Neural crest cell (in vitro differentiated cells): Measurements from ENCODE around the gene NUMBL. TPM values are rescaled to one million over a fixed set of nuclear protein-coding genes. Genes with fewer than 3 reads are reported as not detected.

Source experiments
- DNase-seq: peaks from one replicate; pipeline ENCODE4 v3.0.0; 2021; ENCODE audit warnings: low read depth, mixed read lengths, low spot score
- H3K27ac Mint-ChIP-seq: one replicate; pipeline ENCODE4 v1.8.0; 2021; ENCODE audit warnings: mild to moderate bottlenecking, mixed read lengths; ENCODE audit not compliant: unreplicated experiment
- H3K27me3 Mint-ChIP-seq: 2 replicates; pipeline ENCODE4 v1.8.0; 2021; ENCODE audit warnings: low read depth, mild to moderate bottlenecking, mixed read lengths
- H3K36me3 Mint-ChIP-seq: 2 replicates; pipeline ENCODE4 v1.8.0; 2021; ENCODE audit warnings: low read depth, mild to moderate bottlenecking, mixed read lengths
- H3K4me1 Mint-ChIP-seq: 2 replicates; pipeline ENCODE4 v1.8.0; 2021; ENCODE audit warnings: mixed read lengths
- H3K4me3 Mint-ChIP-seq: one replicate; pipeline ENCODE4 v1.8.0; 2021; ENCODE audit warnings: mild to moderate bottlenecking, mixed read lengths
- H3K9me3 Mint-ChIP-seq: 2 replicates; pipeline ENCODE4 v1.8.0; 2021; ENCODE audit warnings: mixed read lengths
- total RNA-seq: library from RNA; stranded (reverse); gene quantifications from 2 replicates; pipeline ENCODE4 v1.2.1, GENCODE V29; 2021
- TF ChIP-seq, protein P1 (sequence below): fragments of 200-600 bp; sonication (generic); conservative IDR thresholded peaks from 2 replicates; pipeline ENCODE4 v1.5.0; 2021; ENCODE audit warnings: antibody characterized with exemption, mild to moderate bottlenecking

NUMBL gene
- total RNA-seq, 1 donor from 2014 or later = 26.8 TPM

- Mint-ChIP-seq H3K27me3 (no peaks in the 10 kb centered on the region), H3K4me3 (no peak overlapping the region), H3K9me3 (no peaks in the 10 kb centered on the region), H3K27ac (no peak overlapping the region), H3K4me1 (peaks cover 6% of the 10 kb centered on the region), H3K36me3 (peaks cover 11% of the 10 kb centered on the region)
- no peak for DNase-seq
- TF ChIP-seq, protein P1, sequence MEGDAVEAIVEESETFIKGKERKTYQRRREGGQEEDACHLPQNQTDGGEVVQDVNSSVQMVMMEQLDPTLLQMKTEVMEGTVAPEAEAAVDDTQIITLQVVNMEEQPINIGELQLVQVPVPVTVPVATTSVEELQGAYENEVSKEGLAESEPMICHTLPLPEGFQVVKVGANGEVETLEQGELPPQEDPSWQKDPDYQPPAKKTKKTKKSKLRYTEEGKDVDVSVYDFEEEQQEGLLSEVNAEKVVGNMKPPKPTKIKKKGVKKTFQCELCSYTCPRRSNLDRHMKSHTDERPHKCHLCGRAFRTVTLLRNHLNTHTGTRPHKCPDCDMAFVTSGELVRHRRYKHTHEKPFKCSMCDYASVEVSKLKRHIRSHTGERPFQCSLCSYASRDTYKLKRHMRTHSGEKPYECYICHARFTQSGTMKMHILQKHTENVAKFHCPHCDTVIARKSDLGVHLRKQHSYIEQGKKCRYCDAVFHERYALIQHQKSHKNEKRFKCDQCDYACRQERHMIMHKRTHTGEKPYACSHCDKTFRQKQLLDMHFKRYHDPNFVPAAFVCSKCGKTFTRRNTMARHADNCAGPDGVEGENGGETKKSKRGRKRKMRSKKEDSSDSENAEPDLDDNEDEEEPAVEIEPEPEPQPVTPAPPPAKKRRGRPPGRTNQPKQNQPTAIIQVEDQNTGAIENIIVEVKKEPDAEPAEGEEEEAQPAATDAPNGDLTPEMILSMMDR = no peak
Measured at GRCh38 chr19:40705362-40705651, 14.9 kb upstream of the NUMBL start.

DNA sequence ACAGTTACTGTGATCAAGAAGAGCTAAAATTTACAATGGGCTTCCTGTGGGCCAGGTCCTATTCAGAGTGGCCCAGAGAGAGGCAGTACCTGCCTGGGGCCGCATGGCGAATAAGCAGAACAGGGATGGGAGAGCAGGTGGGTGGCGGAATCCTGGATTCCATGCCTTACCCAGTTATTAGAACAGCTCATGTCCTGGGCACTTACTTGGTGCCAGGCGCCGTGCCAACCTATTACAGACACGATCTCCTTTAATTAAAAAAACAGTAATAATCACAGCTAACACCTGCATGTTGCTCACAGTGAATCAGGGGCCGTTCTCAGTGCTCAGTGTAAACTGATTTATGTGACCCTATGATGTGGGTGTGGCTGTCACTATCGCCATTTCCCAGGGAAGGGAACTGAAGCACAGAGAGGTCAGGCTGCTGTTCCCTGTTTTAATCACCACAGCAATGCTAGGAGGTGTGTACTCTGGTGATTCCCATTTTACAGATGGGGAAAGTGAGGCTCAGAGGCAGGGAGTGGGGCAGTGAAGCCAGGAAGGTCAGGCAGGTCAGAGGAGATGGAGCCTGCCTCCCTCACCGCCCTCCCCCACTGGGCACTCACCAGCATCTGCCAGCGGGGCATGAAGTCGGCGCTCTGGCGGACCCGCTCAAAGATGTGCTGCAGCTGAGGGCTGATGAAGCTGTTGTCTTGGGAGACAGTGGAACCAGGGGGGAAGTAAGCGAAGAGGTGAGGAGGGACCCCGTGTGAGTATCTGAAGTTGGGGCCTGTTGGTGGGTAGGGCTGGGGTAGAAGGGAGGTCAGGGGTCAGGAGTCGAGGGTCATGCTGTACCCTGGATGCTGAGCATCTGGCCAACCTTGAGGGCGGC is 14.3 kb upstream of the NUMBL start:
- H3K9me3 Mint-ChIP-seq = no peaks in the 10 kb centered on the region
- no peak for DNase-seq
- peaks cover 6% of the 10 kb centered on the region for H3K4me1 Mint-ChIP-seq
- no peaks in the 10 kb centered on the region for H3K27me3 Mint-ChIP-seq
- H3K27ac Mint-ChIP-seq = no peak overlapping the region
- H3K4me3 Mint-ChIP-seq = no peak overlapping the region
- H3K36me3 Mint-ChIP-seq = peaks cover 11% of the 10 kb centered on the region
- TF ChIP-seq, protein P1 = no peak

DNA sequence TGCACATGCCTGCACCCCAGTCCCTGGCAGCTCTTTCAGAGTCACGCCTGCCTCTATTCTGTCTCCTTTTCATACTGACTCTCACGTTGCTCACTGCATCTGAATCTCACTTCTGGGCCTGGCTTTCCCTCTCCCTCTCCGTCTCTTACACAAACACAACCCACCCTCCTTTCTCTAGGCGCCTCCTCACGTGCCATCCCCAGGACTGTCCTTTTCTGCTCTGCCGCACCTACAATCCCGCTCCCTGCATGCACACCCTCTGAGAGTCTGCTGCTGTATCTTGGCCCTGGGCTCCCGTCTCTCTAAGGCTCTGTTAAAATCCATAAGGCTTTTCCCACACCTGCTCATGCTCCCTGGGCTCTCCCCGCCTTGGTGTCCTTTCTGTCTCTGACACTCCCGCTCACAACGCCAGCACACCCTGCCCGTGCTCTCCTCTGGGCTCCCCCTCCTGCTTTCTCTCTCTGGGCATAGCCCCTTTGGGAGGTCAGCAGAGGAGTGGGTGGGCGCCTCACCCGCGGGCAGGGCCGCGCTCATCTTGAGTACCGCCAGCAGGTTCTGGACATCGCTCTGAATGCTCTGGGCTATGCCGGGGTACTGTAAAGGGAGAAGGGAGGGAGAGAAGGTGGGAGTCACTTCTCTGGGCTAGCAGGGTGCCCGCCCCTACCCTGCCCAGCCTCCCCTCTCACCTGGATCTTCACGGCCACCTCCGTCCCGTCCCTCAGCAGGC is 12.7 kb upstream of the NUMBL start:
- no peaks in the 10 kb centered on the region for H3K27me3 Mint-ChIP-seq
- no peak for DNase-seq
- H3K4me1 Mint-ChIP-seq = peaks cover 6% of the 10 kb centered on the region
- peak overlapping the region; percentile 84 for H3K27ac Mint-ChIP-seq
- TF ChIP-seq, protein P1 = no peak
- peaks cover 11% of the 10 kb centered on the region for H3K36me3 Mint-ChIP-seq
- H3K9me3 Mint-ChIP-seq = no peaks in the 10 kb centered on the region
- no peak overlapping the region for H3K4me3 Mint-ChIP-seq

DNA sequence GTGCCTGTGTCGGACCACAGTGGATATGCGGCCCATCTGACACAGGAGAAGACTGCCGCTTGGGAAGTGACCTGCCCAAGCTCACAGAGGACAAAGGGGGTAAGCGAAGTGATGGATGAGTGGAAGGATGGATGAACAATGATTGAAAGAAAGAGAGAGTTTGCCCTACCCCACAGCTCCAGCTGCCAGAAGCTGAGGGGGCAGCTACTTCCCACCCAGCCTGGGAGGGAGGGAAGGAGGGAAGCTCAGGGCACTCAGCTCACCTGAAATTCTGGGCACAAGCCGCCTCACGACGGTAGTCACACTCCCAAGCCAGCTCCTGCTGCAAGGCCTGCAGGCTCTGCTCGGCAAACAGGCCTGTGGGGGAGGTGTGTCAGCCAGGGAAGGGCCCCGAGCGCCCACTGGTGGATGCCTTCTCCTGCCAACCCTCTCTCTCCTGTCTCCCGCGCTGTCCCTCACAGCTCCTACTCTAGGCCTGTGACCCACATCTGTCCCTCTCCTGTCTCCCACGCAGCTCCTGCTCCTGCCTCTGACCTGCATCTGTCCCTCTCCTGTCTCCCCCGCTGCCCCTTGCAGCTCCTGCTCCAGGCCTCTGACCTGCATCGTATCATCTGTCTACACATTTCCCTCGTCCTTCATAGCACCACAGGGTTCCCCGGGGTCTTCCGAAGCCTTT is 12.0 kb upstream of the NUMBL start:
- DNase-seq = no peak
- no peak overlapping the region for H3K4me3 Mint-ChIP-seq
- peaks cover 11% of the 10 kb centered on the region for H3K36me3 Mint-ChIP-seq
- peaks cover 6% of the 10 kb centered on the region for H3K4me1 Mint-ChIP-seq
- H3K27me3 Mint-ChIP-seq = no peaks in the 10 kb centered on the region
- no peaks in the 10 kb centered on the region for H3K9me3 Mint-ChIP-seq
- TF ChIP-seq, protein P1 = peak; percentile 49
- H3K27ac Mint-ChIP-seq = no peak overlapping the region

DNA sequence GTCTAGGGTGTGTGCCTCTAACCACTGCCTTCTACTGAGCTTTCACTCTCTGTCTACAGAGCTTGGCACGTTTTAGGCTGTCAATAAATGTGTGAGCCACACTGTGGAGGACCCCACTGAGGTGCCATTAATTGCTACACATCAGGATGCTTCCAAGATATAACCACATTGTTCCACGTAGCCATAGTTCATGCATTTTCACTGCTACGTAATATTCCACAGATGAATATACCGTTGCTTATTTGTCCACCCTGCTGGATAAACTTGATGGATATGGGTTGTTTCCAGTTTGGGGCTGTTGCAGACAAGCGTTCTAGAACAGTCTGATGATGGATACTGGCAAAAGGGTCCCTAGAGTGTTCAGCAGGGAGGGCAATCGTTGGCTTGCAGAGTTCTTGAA is 11.3 kb upstream of the NUMBL start:
- TF ChIP-seq, protein P1 = no peak
- no peaks in the 10 kb centered on the region for H3K27me3 Mint-ChIP-seq
- peaks cover 11% of the 10 kb centered on the region for H3K36me3 Mint-ChIP-seq
- no peaks in the 10 kb centered on the region for H3K9me3 Mint-ChIP-seq
- H3K27ac Mint-ChIP-seq = peak overlapping the region; percentile 68
- no peak for DNase-seq
- peaks cover 6% of the 10 kb centered on the region for H3K4me1 Mint-ChIP-seq
- no peak overlapping the region for H3K4me3 Mint-ChIP-seq
